Hepatocyte (in vitro differentiated cells): Measurements from ENCODE around the gene MPIG6B. TPM values are rescaled to one million over a fixed set of nuclear protein-coding genes. Genes with fewer than 3 reads are reported as not detected.

ENCODE experiments used
- DNase-seq: peaks from one replicate; pipeline ENCODE4 v3.0.0-alpha.2; 2016; ENCODE audit warnings: low spot score
- H2AFZ ChIP-seq: fragments of 200-600 bp; sonication (generic); 2 replicates; pipeline ENCODE4 v1.6.0; 2016; ENCODE audit warnings: antibody characterized with exemption, mild to moderate bottlenecking
- H3K27ac ChIP-seq: fragments of 200-600 bp; sonication (generic); 2 replicates; pipeline ENCODE4 v1.5.1; 2016; ENCODE audit warnings: mild to moderate bottlenecking
- H3K27me3 ChIP-seq: fragments of 200-600 bp; sonication (generic); 2 replicates; pipeline ENCODE4 v1.6.1; 2016
- H3K36me3 ChIP-seq: fragments of 200-600 bp; sonication (generic); replicated peaks from 2 replicates; pipeline ENCODE4 v1.5.1; 2016; ENCODE audit warnings: low read depth; ENCODE audit not compliant: insufficient read depth
- H3K4me1 ChIP-seq: fragments of 200-600 bp; sonication (generic); 2 replicates; pipeline ENCODE4 v1.5.1; 2016; ENCODE audit warnings: mild to moderate bottlenecking, moderate library complexity; ENCODE audit not compliant: insufficient read depth
- H3K4me2 ChIP-seq: fragments of 200-600 bp; sonication (generic); 2 replicates; pipeline ENCODE4 v1.6.0; 2016
- H3K4me3 ChIP-seq: fragments of 200-600 bp; sonication (generic); 2 replicates; pipeline ENCODE4 v1.5.1; 2016; ENCODE audit warnings: mild to moderate bottlenecking
- H3K79me2 ChIP-seq: fragments of 200-600 bp; sonication (generic); 2 replicates; pipeline ENCODE4 v1.6.0; 2017; ENCODE audit warnings: mild to moderate bottlenecking
- H3K9me2 ChIP-seq: fragments of 200-600 bp; sonication (generic); replicated peaks from 2 replicates; pipeline ENCODE4 v1.6.0; 2017; ENCODE audit warnings: mild to moderate bottlenecking; ENCODE audit not compliant: insufficient read depth
- H3K9me3 ChIP-seq: fragments of 200-600 bp; sonication (generic); 2 replicates; pipeline ENCODE4 v1.5.1; 2016; ENCODE audit warnings: low read depth, mild to moderate bottlenecking
- H4K20me1 ChIP-seq: fragments of 200-600 bp; sonication (generic); 2 replicates; pipeline ENCODE4 v1.6.0; 2016; ENCODE audit warnings: mild to moderate bottlenecking; ENCODE audit not compliant: insufficient read depth, poor library complexity, severe bottlenecking
- CTCF ChIP-seq: fragments of 200-600 bp; sonication (generic); IDR thresholded peaks from 2 replicates; pipeline ENCODE4 v1.5.1; 2016; ENCODE audit warnings: antibody characterized with exemption, mild to moderate bottlenecking; ENCODE audit not compliant: poor library complexity
- EZH2 ChIP-seq: fragments of 200-600 bp; sonication (generic); IDR thresholded peaks from 2 replicates; pipeline ENCODE4 v1.6.1; 2016; ENCODE audit warnings: antibody characterized with exemption, mild to moderate bottlenecking, borderline replicate concordance
- EZH2phosphoT487 ChIP-seq: fragments of 200-600 bp; sonication (generic); IDR thresholded peaks from one replicate; pipeline ENCODE4 v1.6.1; 2018; ENCODE audit warnings: antibody characterized with exemption, mild to moderate bottlenecking, low read depth, moderate library complexity; ENCODE audit not compliant: unreplicated experiment, severe bottlenecking
- WGBS: methylation state at CpG from one replicate; pipeline ENCODE4 v1.1.6; 2016; ENCODE audit warnings: low lambda C conversion rate; ENCODE audit errors: missing lambda C conversion rate; 5-methylcytosine and 5-hydroxymethylcytosine counted together
- polyA plus RNA-seq: library from polyadenylated mRNA; unstranded; fragments of >200 nt; fragmentation: Nextera tagmentation; extraction: Ambion mirVana; gene quantifications from 2 replicates; pipeline ENCODE4 v1.2.1, GENCODE V29; 2016
- total RNA-seq: library from RNA; depleted of rRNA; stranded (reverse); fragments of >200 nt; gene quantifications from 2 replicates; pipeline ENCODE4 v1.2.3, GENCODE V29; 2014

MPIG6B gene
- total and polyA plus RNA-seq, 2 experiments from 2014 or later: not detected

- Histone ChIP-seq H3K9me2 (no peaks in the 10 kb centered on the region), H3K4me3 (peak overlapping the region; percentile 7), H3K36me3 (no peaks in the 10 kb centered on the region), H3K79me2 (peaks cover 56% of the 10 kb centered on the region), H3K27me3 (no peaks in the 10 kb centered on the region), H3K4me1 (peaks cover 26% of the 10 kb centered on the region), H2AFZ (no peak overlapping the region), H3K4me2 (peak overlapping the region; percentile 97), H4K20me1 (peaks cover 5% of the 10 kb centered on the region), H3K9me3 (no peaks in the 10 kb centered on the region), H3K27ac (peak overlapping the region; percentile 96)
- WGBS: 65% methylated on average over 5 of the region's 5 CpGs
- TF ChIP-seq CTCF: no peak
- no peak for TF ChIP-seq EZH2phosphoT487
- DNase-seq: no peak
These were observed 22.3 kb upstream of the MPIG6B start for GRCh38 chr6:31700740-31701401.

- H3K9me3 ChIP-seq: no peaks in the 10 kb centered on the region
- no peak for TF ChIP-seq CTCF
- no peak for TF ChIP-seq EZH2
- no peak for TF ChIP-seq EZH2phosphoT487
- H3K4me3 ChIP-seq: peak overlapping the region; percentile 65
- DNase-seq: no peak
- peaks cover 5% of the 10 kb centered on the region for H4K20me1 ChIP-seq
- no peaks in the 10 kb centered on the region for H3K9me2 ChIP-seq
- no peaks in the 10 kb centered on the region for H3K27me3 ChIP-seq
- peaks cover 56% of the 10 kb centered on the region for H3K79me2 ChIP-seq
- H3K27ac ChIP-seq: peak overlapping the region; percentile 96
- H3K4me1 ChIP-seq: peaks cover 26% of the 10 kb centered on the region
- peak overlapping the region; percentile 97 for H3K4me2 ChIP-seq
- WGBS: 38% methylated on average over 7 of the region's 7 CpGs
- H3K36me3 ChIP-seq: no peaks in the 10 kb centered on the region
- peak overlapping the region; percentile 47 for H2AFZ ChIP-seq
These were observed 21.3 kb upstream of the MPIG6B start for GRCh38 chr6:31701666-31702404.

- H3K4me3 ChIP-seq: peak overlapping the region; percentile 65
These were observed 20.8 kb upstream of the MPIG6B start for GRCh38 chr6:31702405-31702818.

More at GRCh38 chr6:31702405-31702818, 20.8 kb upstream of the MPIG6B start:
- H3K27ac ChIP-seq: peak overlapping the region; percentile 96
- WGBS: 4% methylated on average over 10 of the region's 10 CpGs
- H3K36me3 ChIP-seq: no peaks in the 10 kb centered on the region
- H3K9me2 ChIP-seq: no peaks in the 10 kb centered on the region
- H4K20me1 ChIP-seq: peaks cover 5% of the 10 kb centered on the region
- DNase-seq: no peak
- TF ChIP-seq EZH2phosphoT487: no peak
- no peak for TF ChIP-seq EZH2
- no peak for TF ChIP-seq CTCF
- peaks cover 26% of the 10 kb centered on the region for H3K4me1 ChIP-seq
- no peaks in the 10 kb centered on the region for H3K27me3 ChIP-seq
- peak overlapping the region; percentile 97 for H3K4me2 ChIP-seq
- peak overlapping the region; percentile 47 for H2AFZ ChIP-seq
- H3K79me2 ChIP-seq: peaks cover 51% of the 10 kb centered on the region
- H3K9me3 ChIP-seq: no peaks in the 10 kb centered on the region
